HG03060 (cell line): ENCODE measurements around the gene RNF187.
"Not testable (repeated sequence)": the region's sequence is repeated elsewhere in the genome, so short reads cannot be mapped to it uniquely, and the experiment has no call there.

Experiments
- ATAC-seq: cut with Tn5 transposase; IDR thresholded peaks from one replicate; pipeline ENCODE4 v1.9.1; 2021; ENCODE audit warnings: low read depth, moderate number of reproducible peaks; ENCODE audit not compliant: unreplicated experiment

The RNF187 gene

GRCh38 chr1:228459091-228459993, 27.8 kb upstream of the RNF187 start:
- no peak for ATAC-seq

GRCh38 chr1:228460821-228461220, 26.4 kb upstream of the RNF187 start:
- no peak for ATAC-seq

GRCh38 chr1:228462560-228462959, 24.6 kb upstream of the RNF187 start:
- no peak for ATAC-seq

- no peak for ATAC-seq
Observed at GRCh38 chr1:228463009-228463558, 24.1 kb upstream of the RNF187 start.

GRCh38 chr1:228463559-228464455, 23.4 kb upstream of the RNF187 start:
- ATAC-seq: peak; percentile 41

GRCh38 chr1:228464487-228464983, 22.6 kb upstream of the RNF187 start:
- ATAC-seq: peak; percentile 70

- no peak for ATAC-seq
Observed at GRCh38 chr1:228465141-228465540, 22.0 kb upstream of the RNF187 start.

GRCh38 chr1:228465571-228466146, 21.5 kb upstream of the RNF187 start:
- ATAC-seq: no peak

- ATAC-seq: not testable (repeated sequence)
Observed at GRCh38 chr1:228468188-228468587, 19.0 kb upstream of the RNF187 start.

GRCh38 chr1:228469413-228470162, 17.6 kb upstream of the RNF187 start:
- no peak for ATAC-seq

- no peak for ATAC-seq
Observed at GRCh38 chr1:228471154-228471761, 15.9 kb upstream of the RNF187 start.

GRCh38 chr1:228471762-228472398, 15.3 kb upstream of the RNF187 start:
- ATAC-seq: no peak

- no peak for ATAC-seq
Observed at GRCh38 chr1:228472655-228473054, 14.5 kb upstream of the RNF187 start.

- no peak for ATAC-seq
Observed at GRCh38 chr1:228474507-228474906, 12.7 kb upstream of the RNF187 start.

- ATAC-seq: no peak
Observed at GRCh38 chr1:228475812-228476211, 11.4 kb upstream of the RNF187 start.

- ATAC-seq: no peak
Observed at GRCh38 chr1:228477263-228477662, 9.9 kb upstream of the RNF187 start.

GRCh38 chr1:228478326-228478725, 8.9 kb upstream of the RNF187 start:
- no peak for ATAC-seq

GRCh38 chr1:228478912-228479711, 8.1 kb upstream of the RNF187 start:
- no peak for ATAC-seq
